Endothelial cell of umbilical vein (primary cell): Measurements from ENCODE around the gene MAST4. TPM values are rescaled to one million over a fixed set of nuclear protein-coding genes. Genes with fewer than 3 reads are reported as not detected.

ENCODE experiments used
- BruUV-seq: library from RNA; stranded (reverse); fragments of 400-500 nt; replicated peaks from 2 replicates; lab custom pipeline; 2021; lab: Mats Ljungman, UMichigan
- CTCF ChIA-PET: fragments of 300-600, 350-600 bp; sonication (Branson Sonifier 250); formaldehyde crosslinking; loops from one replicate; lab custom pipeline; 2021; ENCODE audit warnings: antibody characterized with exemption, inconsistent platforms; lab: Charles Lee
- POLR2A ChIA-PET: fragments of 300-600, 350-600 bp; sonication (Branson Sonifier 250); formaldehyde crosslinking; loops from one replicate; lab custom pipeline; 2021; ENCODE audit warnings: antibody characterized with exemption, inconsistent platforms; lab: Charles Lee
- DNase-seq: peaks from one replicate; pipeline ENCODE4 v3.0.0-alpha.2; 2011; ENCODE audit warnings: low read depth, low spot score
- FAIRE-seq: peaks from 2 replicates; lab custom pipeline; 2011; peaks lifted over from hg19 to GRCh38; lab: Jason Lieb, UNC
- H2AFZ ChIP-seq: 2 replicates; pipeline ENCODE4 v1.6.0; 2012; ENCODE audit warnings: low read depth, low read length, control low read depth, inconsistent platforms
- H3K27ac ChIP-seq: 2 replicates; pipeline ENCODE4 v1.5.1; 2011; ENCODE audit warnings: low read depth, mild to moderate bottlenecking, control low read depth, low read length, moderate library complexity; ENCODE audit not compliant: insufficient read depth
- H3K27me3 ChIP-seq, 2 experiments: 2 replicates each; pipeline versions ENCODE4 v1.6.0 to v1.6.1; 2011; ENCODE audit warnings: low read length in 2 of 2, mixed read lengths in 1 of 2; ENCODE audit not compliant: control insufficient read depth in 2 of 2, insufficient read depth in 2 of 2
- H3K36me3 ChIP-seq, 2 experiments: 2 replicates in 1 of 2; 3 replicates in 1 of 2; pipeline ENCODE4 v1.5.1; 2011; ENCODE audit warnings: low read length in 2 of 2, mild to moderate bottlenecking in 1 of 2, moderate library complexity in 1 of 2; ENCODE audit not compliant: control insufficient read depth in 2 of 2, insufficient read depth in 2 of 2; ENCODE audit errors: extremely low read depth in 1 of 2
- H3K4me1 ChIP-seq: 3 replicates; pipeline ENCODE4 v1.5.1; 2011; ENCODE audit warnings: mild to moderate bottlenecking, low read length; ENCODE audit not compliant: control insufficient read depth, insufficient read depth; ENCODE audit errors: extremely low read depth
- H3K4me2 ChIP-seq: 2 replicates; pipeline ENCODE4 v1.6.1; 2011; ENCODE audit warnings: low read length, control low read depth, mixed read lengths; ENCODE audit not compliant: insufficient read depth
- H3K4me3 ChIP-seq, 3 experiments: fragments of 200-600 bp in 1 of 3; sonication (generic), shearing (Covaris generic) in 1 of 3; replicated peaks in 1 of 3; 2 replicates each; pipeline ENCODE4 v1.5.1; 2011 to 2016; ENCODE audit warnings: control low read depth in 3 of 3, low read length in 3 of 3, mild to moderate bottlenecking in 2 of 3, inconsistent platforms in 1 of 3, low read depth in 1 of 3, moderate library complexity in 1 of 3; ENCODE audit not compliant: insufficient read depth in 1 of 3
- H3K79me2 ChIP-seq: 2 replicates; pipeline ENCODE4 v1.6.0; 2012; ENCODE audit warnings: low read length, inconsistent platforms; ENCODE audit not compliant: control insufficient read depth, insufficient read depth
- H3K9ac ChIP-seq: replicated peaks from 2 replicates; pipeline ENCODE3; 2011; ENCODE audit warnings: low read length, control low read depth; ENCODE audit not compliant: insufficient read depth; ENCODE audit errors: extremely low read depth
- H3K9me1 ChIP-seq: replicated peaks from 3 replicates; pipeline ENCODE4 v1.6.0; 2011; ENCODE audit warnings: mild to moderate bottlenecking, low read length; ENCODE audit not compliant: control insufficient read depth, insufficient read depth; ENCODE audit errors: extremely low read depth
- H3K9me3 ChIP-seq: replicated peaks from 2 replicates; pipeline ENCODE4 v1.5.1; 2012; ENCODE audit warnings: low read length, inconsistent platforms; ENCODE audit not compliant: control insufficient read depth, insufficient read depth
- H4K20me1 ChIP-seq: replicated peaks from 2 replicates; pipeline ENCODE3; 2011; ENCODE audit warnings: mild to moderate bottlenecking, low read length; ENCODE audit not compliant: control insufficient read depth, insufficient read depth; ENCODE audit errors: extremely low read depth
- EZH2 ChIP-seq: IDR thresholded peaks from 2 replicates; pipeline ENCODE4 v1.6.1; 2012; ENCODE audit warnings: borderline replicate concordance, low read depth, mild to moderate bottlenecking, moderate library complexity, low read length, inconsistent platforms; ENCODE audit not compliant: severe bottlenecking
- FOS ChIP-seq: IDR thresholded peaks from 2 replicates; pipeline ENCODE4 v1.6.1; 2011; ENCODE audit warnings: mild to moderate bottlenecking, low read length, moderate library complexity, borderline replicate concordance; ENCODE audit not compliant: insufficient read depth
- GATA2 ChIP-seq: IDR thresholded peaks from 2 replicates; pipeline ENCODE4 v1.7.0; 2011; ENCODE audit warnings: low read depth, mild to moderate bottlenecking, moderate library complexity, mixed read lengths, low read length; ENCODE audit not compliant: insufficient read length, insufficient read depth
- JUN ChIP-seq: IDR thresholded peaks from 2 replicates; pipeline ENCODE4 v1.6.1; 2011; ENCODE audit warnings: borderline replicate concordance, low read depth; ENCODE audit not compliant: insufficient read length, insufficient read depth
- MYC ChIP-seq: IDR thresholded peaks from one replicate; pipeline ENCODE4 v1.6.1; 2011; ENCODE audit warnings: mild to moderate bottlenecking, low read depth, low read length
- POLR2A ChIP-seq: IDR thresholded peaks from 2 replicates; pipeline ENCODE4 v1.6.1; 2012; ENCODE audit warnings: low read depth, mild to moderate bottlenecking, control low read depth, low read length
- POLR2AphosphoS5 ChIP-seq: IDR thresholded peaks from 2 replicates; pipeline ENCODE4 v1.6.1; 2012; ENCODE audit warnings: low read depth, mild to moderate bottlenecking, control low read depth, low read length, moderate library complexity; ENCODE audit not compliant: insufficient read depth
- dilution Hi-C: fragments of 300-500 bp; cut with MboI; formaldehyde crosslinking; loops from one replicate; pipeline ENCODE4 v1.15.0; 2019; ENCODE audit warnings: low sequenced_read_pairs; ENCODE audit not compliant: extremely low pct_ligation_motif_present
- intact Hi-C: fragments of 100-400 bp; cut with micrococcal nuclease; formaldehyde crosslinking; loops from one replicate; pipeline ENCODE4 v1.10.0; 2022
- polyA plus RNA-seq, 4 experiments: library from polyadenylated mRNA; depleted of rRNA in 3 of 4; stranded (reverse) in 3 of 4; unstranded in 1 of 4; fragments of >200 nt; gene quantifications; 2 replicates each; pipeline versions ENCODE4 v1.2.1 to v1.2.3, GENCODE V29; 2011 to 2012; ENCODE audit warnings: missing spikeins in 1 of 4
- total RNA-seq: library from RNA; stranded (reverse); gene quantifications from 2 replicates; pipeline ENCODE4 v1.2.3, GENCODE V29; 2021
- TF ChIP-seq, protein P1 (sequence below): IDR thresholded peaks from 2 replicates; pipeline ENCODE4 v1.6.1; 2011; ENCODE audit not compliant: insufficient read depth, insufficient read length
- TF ChIP-seq, protein P2 (sequence below), 2 donors: IDR thresholded peaks; 1 replicate in 1 of 2; 2 replicates in 1 of 2; pipeline ENCODE4 v1.5.1; 2011; ENCODE audit warnings: low read length in 2 of 2, mild to moderate bottlenecking in 2 of 2, moderate library complexity in 2 of 2, control low read depth in 1 of 2, inconsistent platforms in 1 of 2, low read depth in 1 of 2; ENCODE audit not compliant: insufficient read depth in 1 of 2; ENCODE audit errors: extremely low read depth in 1 of 2

MAST4 gene
- total and polyA plus RNA-seq, 2 donors (not counting 3 experiments of a cell fraction or from before 2014, with no cell fraction given): 40.2 to 116 TPM

DNA sequence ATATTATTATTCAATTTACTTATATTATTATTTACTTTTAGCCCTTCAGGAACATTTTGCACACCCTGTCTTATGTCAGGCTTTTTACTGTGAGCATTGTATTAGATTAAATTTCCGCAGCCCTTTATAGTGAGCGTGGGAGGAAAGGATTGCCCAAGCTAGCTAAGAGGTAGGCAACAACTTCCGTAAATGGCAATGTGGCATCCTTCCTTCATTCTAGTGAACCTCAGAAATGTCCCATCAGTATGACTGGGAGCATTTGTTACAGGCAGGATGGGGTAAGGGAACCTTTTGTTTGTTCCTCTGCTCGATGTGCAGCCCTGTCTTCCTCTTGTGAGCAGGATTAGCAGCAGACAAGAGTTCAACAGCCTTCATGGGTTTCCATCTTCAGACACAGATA is 606.6 kb downstream of the MAST4 start:
- FAIRE-seq: no peak
- intact Hi-C loops: no loop called here

DNA sequence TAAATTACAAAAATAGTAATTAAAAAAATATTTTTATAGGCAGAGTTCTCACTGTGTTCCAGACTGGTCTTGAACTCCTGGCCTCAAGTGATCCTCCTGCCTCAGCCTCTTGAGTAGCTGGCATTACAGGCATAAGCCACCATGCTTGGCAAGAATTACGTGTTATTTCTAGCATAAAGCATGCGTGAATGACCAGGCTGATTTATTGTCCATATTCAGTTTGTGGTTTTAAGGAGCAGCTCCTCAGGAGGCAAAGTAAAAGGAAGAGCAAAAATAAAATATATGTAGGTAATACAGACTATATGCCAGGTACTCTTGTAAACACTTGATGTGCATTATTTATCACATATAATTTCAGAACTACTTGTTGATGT is 607.5 kb downstream of the MAST4 start:
- Histone ChIP-seq H3K27me3 (no peaks in the 10 kb centered on the region), H3K4me1 (peaks cover 6% of the 10 kb centered on the region), H3K27ac (no peak overlapping the region), H3K4me3 (no peak overlapping the region), H3K4me2 (no peak overlapping the region), H3K79me2 (no peaks in the 10 kb centered on the region), H2AFZ (no peak overlapping the region), H3K9ac (no peak overlapping the region), H3K9me3 (no peaks in the 10 kb centered on the region), H4K20me1 (no peaks in the 10 kb centered on the region), H3K9me1 (no peaks in the 10 kb centered on the region), H3K36me3 (no peaks in the 10 kb centered on the region)
- TF ChIP-seq, protein P1, sequence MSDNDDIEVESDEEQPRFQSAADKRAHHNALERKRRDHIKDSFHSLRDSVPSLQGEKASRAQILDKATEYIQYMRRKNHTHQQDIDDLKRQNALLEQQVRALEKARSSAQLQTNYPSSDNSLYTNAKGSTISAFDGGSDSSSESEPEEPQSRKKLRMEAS: no peak
- no peak for TF ChIP-seq EZH2
- TF ChIP-seq JUN: no peak
- TF ChIP-seq MYC: no peak
- TF ChIP-seq, protein P2, sequence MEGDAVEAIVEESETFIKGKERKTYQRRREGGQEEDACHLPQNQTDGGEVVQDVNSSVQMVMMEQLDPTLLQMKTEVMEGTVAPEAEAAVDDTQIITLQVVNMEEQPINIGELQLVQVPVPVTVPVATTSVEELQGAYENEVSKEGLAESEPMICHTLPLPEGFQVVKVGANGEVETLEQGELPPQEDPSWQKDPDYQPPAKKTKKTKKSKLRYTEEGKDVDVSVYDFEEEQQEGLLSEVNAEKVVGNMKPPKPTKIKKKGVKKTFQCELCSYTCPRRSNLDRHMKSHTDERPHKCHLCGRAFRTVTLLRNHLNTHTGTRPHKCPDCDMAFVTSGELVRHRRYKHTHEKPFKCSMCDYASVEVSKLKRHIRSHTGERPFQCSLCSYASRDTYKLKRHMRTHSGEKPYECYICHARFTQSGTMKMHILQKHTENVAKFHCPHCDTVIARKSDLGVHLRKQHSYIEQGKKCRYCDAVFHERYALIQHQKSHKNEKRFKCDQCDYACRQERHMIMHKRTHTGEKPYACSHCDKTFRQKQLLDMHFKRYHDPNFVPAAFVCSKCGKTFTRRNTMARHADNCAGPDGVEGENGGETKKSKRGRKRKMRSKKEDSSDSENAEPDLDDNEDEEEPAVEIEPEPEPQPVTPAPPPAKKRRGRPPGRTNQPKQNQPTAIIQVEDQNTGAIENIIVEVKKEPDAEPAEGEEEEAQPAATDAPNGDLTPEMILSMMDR (IDR thresholded peaks at IDR 0.05; ENCODE audit: extremely low read depth in 1 of 2, insufficient read depth in 1 of 2, low read depth in 1 of 2, low read length in 2 of 2): no peak
- TF ChIP-seq GATA2: no peak
- TF ChIP-seq POLR2A: no peak
- TF ChIP-seq FOS: no peak
- TF ChIP-seq POLR2AphosphoS5: no peak
- ChIA-PET POLR2A (no interaction called here), CTCF (interaction anchor here (7.9 kb wide), 1 partner anchor 38 kb away, joined by 126 read pairs; no protein-coding TSS in a partner anchor)
- intact Hi-C loops (no loop called here), dilution Hi-C loops (no loop called here)
- DNase-seq (no peak), FAIRE-seq (no peak)
- BruUV-seq: no TSS peak

More for the DNA sequence above, 606.6 kb downstream of the MAST4 start:
- Histone ChIP-seq H3K27ac (no peak overlapping the region), H4K20me1 (no peaks in the 10 kb centered on the region), H3K27me3 (no peaks in the 10 kb centered on the region), H3K4me3 (no peak overlapping the region), H3K9me1 (no peaks in the 10 kb centered on the region), H3K4me1 (peaks cover 6% of the 10 kb centered on the region), H3K9ac (no peak overlapping the region), H3K4me2 (no peak overlapping the region), H3K9me3 (no peaks in the 10 kb centered on the region), H2AFZ (no peak overlapping the region), H3K36me3 (no peaks in the 10 kb centered on the region), H3K79me2 (no peaks in the 10 kb centered on the region)
- dilution Hi-C loops: no loop called here
- no TSS peak for BruUV-seq
- POLR2A ChIA-PET: no interaction called here
- DNase-seq: no peak
- CTCF ChIA-PET: no interaction called here
- TF ChIP-seq EZH2: no peak
- TF ChIP-seq MYC: no peak
- TF ChIP-seq FOS: no peak
- TF ChIP-seq POLR2AphosphoS5: no peak
- no peak for TF ChIP-seq POLR2A
